IMR-90 (cell line): Measurements from ENCODE around the gene TPI1. TPM values are rescaled to one million over a fixed set of nuclear protein-coding genes. Genes with fewer than 3 reads are reported as not detected.

Experiments used
- ATAC-seq: fragments of 200-7000 bp; cut with Tn5 transposase; 2 replicates; pipeline ENCODE4 v1.9.1; 2020; ENCODE audit warnings: low read depth, mild to moderate bottlenecking, moderate library complexity
- BruUV-seq: library from RNA; stranded (reverse); fragments of 400-500 nt; replicated peaks from 2 replicates; lab custom pipeline; 2021; lab: Mats Ljungman, UMichigan
- CTCF ChIA-PET: fragments of 300-600 bp; formaldehyde crosslinking; extraction: SDS; loops from one replicate; lab custom pipeline; 2021; ENCODE audit warnings: antibody characterized with exemption; lab: Yijun Ruan, JAX
- POLR2A ChIA-PET: fragments of 300-600 bp; sonication (Branson Sonifier 250); formaldehyde crosslinking; loops from one replicate; lab custom pipeline; 2022; ENCODE audit warnings: antibody characterized with exemption; ENCODE audit not compliant: unreplicated experiment; lab: Charles Lee
- DNase-seq: peaks from one replicate; pipeline ENCODE4 v3.0.0; 2013
- H2AFZ ChIP-seq: replicated peaks from 2 replicates; pipeline ENCODE3; 2013; ENCODE audit warnings: low read length, mild to moderate bottlenecking; ENCODE audit not compliant: poor library complexity
- H2AK5ac ChIP-seq: 2 replicates; pipeline ENCODE4 v1.6.1; 2013; ENCODE audit warnings: low read depth, low read length, inconsistent platforms
- H2AK9ac ChIP-seq: replicated peaks from 2 replicates; pipeline ENCODE3; 2013; ENCODE audit warnings: mild to moderate bottlenecking, low read depth, low read length, moderate library complexity; ENCODE audit not compliant: poor library complexity
- H2BK120ac ChIP-seq: 2 replicates; pipeline ENCODE4 v1.6.1; 2013; ENCODE audit warnings: low read depth, low read length, inconsistent platforms
- H2BK15ac ChIP-seq: 3 replicates; pipeline ENCODE4 v1.6.1; 2013; ENCODE audit warnings: low read depth, low read length, inconsistent platforms
- H2BK20ac ChIP-seq: 2 replicates; pipeline ENCODE4 v1.6.1; 2013; ENCODE audit warnings: low read depth, mild to moderate bottlenecking, inconsistent platforms, low read length, moderate library complexity
- H2BK5ac ChIP-seq: 2 replicates; pipeline ENCODE4 v1.6.1; 2013; ENCODE audit warnings: mild to moderate bottlenecking, low read depth, low read length, inconsistent platforms; ENCODE audit not compliant: poor library complexity, severe bottlenecking
- H3K14ac ChIP-seq: replicated peaks from 2 replicates; pipeline ENCODE4 v1.6.1; 2013; ENCODE audit warnings: low read depth, low read length, inconsistent platforms
- H3K18ac ChIP-seq: 2 replicates; pipeline ENCODE4 v1.6.1; 2013; ENCODE audit warnings: low read depth, low read length, control low read depth
- H3K23ac ChIP-seq: 2 replicates; pipeline ENCODE4 v1.6.1; 2013; ENCODE audit warnings: low read depth, low read length, inconsistent platforms
- H3K27ac ChIP-seq: 2 replicates; pipeline ENCODE4 v1.5.1; 2013; ENCODE audit warnings: mild to moderate bottlenecking, control low read depth, low read length; ENCODE audit not compliant: insufficient read depth
- H3K27me3 ChIP-seq: 2 replicates; pipeline ENCODE4 v1.6.1; 2013; ENCODE audit warnings: low read length; ENCODE audit not compliant: control insufficient read depth, insufficient read depth
- H3K36me3 ChIP-seq: 2 replicates; pipeline ENCODE4 v1.6.1; 2013; ENCODE audit warnings: low read length, mixed read lengths; ENCODE audit not compliant: control insufficient read depth, insufficient read depth
- H3K4ac ChIP-seq: 2 replicates; pipeline ENCODE4 v1.6.1; 2013; ENCODE audit warnings: low read depth, low read length, inconsistent platforms
- H3K4me1 ChIP-seq: 2 replicates; pipeline ENCODE4 v1.6.1; 2013; ENCODE audit warnings: low read length, mixed read lengths; ENCODE audit not compliant: control insufficient read depth, insufficient read depth
- H3K4me2 ChIP-seq: 2 replicates; pipeline ENCODE4 v1.6.1; 2013; ENCODE audit warnings: low read depth, mild to moderate bottlenecking, control low read depth, low read length, moderate library complexity
- H3K4me3 ChIP-seq: 2 replicates; pipeline ENCODE4 v1.5.1; 2013; ENCODE audit warnings: low read depth, mild to moderate bottlenecking, control low read depth, low read length, moderate library complexity; ENCODE audit not compliant: insufficient read depth
- H3K56ac ChIP-seq: 2 replicates; pipeline ENCODE4 v1.6.1; 2013; ENCODE audit warnings: low read length, inconsistent platforms; ENCODE audit not compliant: insufficient read depth; ENCODE audit errors: extremely low read depth
- H3K79me1 ChIP-seq, 2 experiments: 2 replicates each; pipeline ENCODE4 v1.6.1; 2013; ENCODE audit warnings: low read length in 2 of 2, inconsistent platforms in 1 of 2, low read depth in 1 of 2
- H3K9ac ChIP-seq: 2 replicates; pipeline ENCODE4 v1.6.1; 2013; ENCODE audit warnings: low read depth, low read length, control low read depth
- H3K9me1 ChIP-seq: 2 replicates; pipeline ENCODE4 v1.6.1; 2013; ENCODE audit warnings: low read length, inconsistent platforms; ENCODE audit not compliant: insufficient read depth
- H3K9me3 ChIP-seq: 2 replicates; pipeline ENCODE4 v1.6.1; 2013; ENCODE audit warnings: low read length; ENCODE audit not compliant: control insufficient read depth, insufficient read depth
- H4K20me1 ChIP-seq: 2 replicates; pipeline ENCODE4 v1.6.1; 2013; ENCODE audit warnings: low read length, inconsistent platforms; ENCODE audit not compliant: insufficient read depth
- H4K5ac ChIP-seq: 2 replicates; pipeline ENCODE4 v1.6.1; 2013; ENCODE audit warnings: mild to moderate bottlenecking, low read depth, low read length, control low read depth
- H4K8ac ChIP-seq, 2 experiments: 2 replicates each; pipeline ENCODE4 v1.6.1; 2013; ENCODE audit warnings: low read depth in 2 of 2, low read length in 2 of 2, control low read depth in 1 of 2, inconsistent platforms in 1 of 2
- H4K91ac ChIP-seq: 2 replicates; pipeline ENCODE4 v1.6.1; 2013; ENCODE audit warnings: low read depth, low read length, inconsistent platforms; ENCODE audit not compliant: insufficient read depth
- MAZ ChIP-seq: IDR thresholded peaks from 2 replicates; pipeline ENCODE4 v1.6.1; 2012; ENCODE audit warnings: low read depth, mild to moderate bottlenecking, low read length, improper control_type of control experiment, moderate library complexity, borderline replicate concordance
- RFX5 ChIP-seq: IDR thresholded peaks from 2 replicates; pipeline ENCODE4 v1.8.0; 2012; ENCODE audit warnings: low read depth, mild to moderate bottlenecking, low read length, moderate library complexity
- SMC3 ChIP-seq: fragments of 150-350 bp; IDR thresholded peaks from 2 replicates; pipeline ENCODE4 v1.6.1; 2016; ENCODE audit warnings: low read depth, mild to moderate bottlenecking, antibody characterized with exemption, low read length, moderate library complexity
- WGBS, 2 experiments: methylation state at CpG; one replicate each; pipeline versions ENCODE4 v1.1.5 to v1.1.7; 2013; ENCODE audit warnings: missing lambda C conversion rate in 2 of 2; ENCODE audit not compliant: insufficient read length in 1 of 2; ENCODE audit errors: extremely low coverage in 2 of 2; 5-methylcytosine and 5-hydroxymethylcytosine counted together
- dilution Hi-C: fragments of 300-500 bp; cut with HindIII; formaldehyde crosslinking; loops from one replicate; pipeline ENCODE4 v1.14.3; 2018; ENCODE audit warnings: low sequenced_read_pairs; ENCODE audit not compliant: unreplicated experiment
- in situ Hi-C: fragments of 300-500 bp; cut with MboI; formaldehyde crosslinking; loops from 3 replicates; pipeline ENCODE4 v1.14.3; 2019; ENCODE audit warnings: low sequenced_read_pairs, inconsistent platforms, mixed read lengths
- intact Hi-C: fragments of 100-400 bp; cut with micrococcal nuclease; formaldehyde crosslinking; loops from 2 replicates; pipeline ENCODE4 v1.10.0; 2022
- polyA plus RNA-seq, 3 experiments: library from polyadenylated mRNA; depleted of rRNA; stranded (reverse); fragments of >200 nt; gene quantifications; 2 replicates each; pipeline ENCODE4 v1.2.3, GENCODE V29; 2012; ENCODE audit warnings: low replicate concordance in 1 of 3
- total RNA-seq: library from RNA; depleted of rRNA; stranded (reverse); fragments of >200 nt; gene quantifications from 2 replicates; pipeline ENCODE4 v1.2.3, GENCODE V29; 2012

TPI1 gene
- total and polyA plus RNA-seq, 2 of the 4 experiments (the other 2 are of a cell fraction), result 1,995 to 2,176 TPM

GRCh38 chr12:6837370-6838060 lies 29.8 kb upstream of the TPI1 start:
- Histone ChIP-seq H2AFZ (peak overlapping the region; percentile 37), H3K9me1 (no peaks in the 10 kb centered on the region), H3K9me3 (no peaks in the 10 kb centered on the region), H3K4ac (no peak overlapping the region), H2BK20ac (no peak overlapping the region), H2BK5ac (no peak overlapping the region), H4K8ac (no peak overlapping the region), H4K91ac (no peak overlapping the region), H4K20me1 (peaks cover 3% of the 10 kb centered on the region), H3K27me3 (no peaks in the 10 kb centered on the region), H3K27ac (no peak overlapping the region), H3K56ac (no peak overlapping the region), H3K36me3 (peaks cover 61% of the 10 kb centered on the region), H3K4me1 (no peaks in the 10 kb centered on the region), H2AK9ac (no peak overlapping the region), H3K4me3 (no peak overlapping the region), H2BK120ac (no peak overlapping the region), H3K14ac (no peak overlapping the region), H3K4me2 (no peak overlapping the region), H4K5ac (no peak overlapping the region), H3K23ac (no peak overlapping the region), H2BK15ac (no peak overlapping the region), H3K79me1 (peaks cover 6 to 13% of the 10 kb centered on the region in 2 experiments; a peak in 3 of 4 replicates), H2AK5ac (no peak overlapping the region), H3K9ac (no peak overlapping the region), H3K18ac (no peak overlapping the region)
- dilution Hi-C loops, result no loop called here
- ChIA-PET CTCF (no interaction called here), POLR2A (no interaction called here)
- in situ Hi-C loops, result no loop called here
- no peak for TF ChIP-seq RFX5
- TF ChIP-seq MAZ, result no peak
- TF ChIP-seq SMC3, result no peak
- BruUV-seq, result no TSS peak
- ATAC-seq, result no peak
- intact Hi-C loops, result no loop called here
- 93% methylated on average over 16 of the region's 26 CpGs; no CpG with 5 or more reads in 1 of the 2 experiments for WGBS, 2 experiments
- no peak for DNase-seq
